Activated naive CD8-positive, alpha-beta T cell (primary cell): ENCODE results near the gene ZC3H18.
A peak's percentile ranks its signal among the peaks of the same experiment; 100 is the strongest.

Source experiments
- H3K27ac Mint-ChIP-seq: one replicate; pipeline ENCODE4 v1.8.0; 2021; ENCODE audit warnings: mixed read lengths
- H3K27me3 Mint-ChIP-seq: one replicate; pipeline ENCODE4 v1.8.0; 2021; ENCODE audit warnings: mixed read lengths
- H3K36me3 Mint-ChIP-seq: one replicate; pipeline ENCODE4 v1.8.0; 2021; ENCODE audit warnings: mixed read lengths
- H3K4me1 Mint-ChIP-seq: one replicate; pipeline ENCODE4 v1.8.0; 2021; ENCODE audit warnings: low read depth, mixed read lengths
- H3K4me3 Mint-ChIP-seq: one replicate; pipeline ENCODE4 v1.8.0; 2021; ENCODE audit warnings: mild to moderate bottlenecking, mixed read lengths
- H3K9me3 Mint-ChIP-seq: one replicate; pipeline ENCODE4 v1.8.0; 2021; ENCODE audit warnings: low read depth, mixed read lengths

The ZC3H18 gene

GRCh38 chr16:88529596-88529995 lies 40.6 kb upstream of the ZC3H18 start:
- peaks cover 2% of the 10 kb centered on the region for H3K4me1 Mint-ChIP-seq
- no peak overlapping the region for H3K27ac Mint-ChIP-seq
- no peaks in the 10 kb centered on the region for H3K9me3 Mint-ChIP-seq
- H3K27me3 Mint-ChIP-seq = no peaks in the 10 kb centered on the region
- H3K36me3 Mint-ChIP-seq = no peaks in the 10 kb centered on the region
- no peak overlapping the region for H3K4me3 Mint-ChIP-seq

GRCh38 chr16:88530051-88530857 lies 39.9 kb upstream of the ZC3H18 start:
- Mint-ChIP-seq H3K4me3 (no peak overlapping the region), H3K36me3 (no peaks in the 10 kb centered on the region), H3K27me3 (no peaks in the 10 kb centered on the region), H3K9me3 (no peaks in the 10 kb centered on the region), H3K27ac (no peak overlapping the region), H3K4me1 (peaks cover 4% of the 10 kb centered on the region)

DNA sequence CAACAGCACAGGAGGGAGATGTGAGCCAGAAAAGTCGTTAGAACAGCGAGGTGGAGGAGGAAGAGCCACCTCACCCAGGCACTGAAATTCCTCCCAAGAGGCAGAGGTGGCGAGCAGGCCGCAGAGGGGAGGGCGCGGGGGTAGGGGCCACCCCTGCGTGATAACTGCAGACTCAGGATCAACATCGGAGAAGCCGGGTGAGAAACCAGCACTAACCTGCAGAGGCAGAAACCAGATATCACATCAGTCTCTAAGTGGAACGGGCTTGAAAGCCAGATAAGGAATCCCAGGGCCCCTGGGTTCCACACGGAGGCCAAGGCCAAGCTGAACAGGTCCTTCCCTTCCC lies 39.4 kb upstream of the ZC3H18 start:
- Mint-ChIP-seq H3K36me3 (no peaks in the 10 kb centered on the region), H3K9me3 (no peaks in the 10 kb centered on the region), H3K27ac (no peak overlapping the region), H3K4me3 (no peak overlapping the region), H3K4me1 (peaks cover 6% of the 10 kb centered on the region), H3K27me3 (no peaks in the 10 kb centered on the region)

DNA sequence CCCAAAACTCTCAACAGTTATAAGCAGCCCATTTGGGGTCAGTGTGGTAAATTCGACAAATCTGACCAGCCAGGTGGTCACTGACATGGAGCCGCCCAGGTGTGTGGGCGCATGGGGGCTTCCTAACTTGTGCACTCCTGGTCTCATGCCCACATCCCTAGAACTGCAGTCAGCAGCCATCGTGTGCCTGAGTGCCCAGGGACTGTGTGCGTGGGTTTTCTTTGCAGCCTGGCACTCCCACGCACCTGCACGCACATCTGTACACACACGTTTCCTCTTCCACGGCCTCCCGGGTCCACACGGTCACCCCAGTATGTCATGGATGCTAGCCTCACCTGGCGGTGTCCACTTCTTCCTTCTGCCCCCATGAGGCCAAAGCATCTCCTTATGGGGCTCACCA lies 38.9 kb upstream of the ZC3H18 start:
- no peaks in the 10 kb centered on the region for H3K27me3 Mint-ChIP-seq

GRCh38 chr16:88531931-88532433 lies 38.2 kb upstream of the ZC3H18 start:
- Mint-ChIP-seq H3K4me1 (peaks cover 8% of the 10 kb centered on the region), H3K9me3 (no peaks in the 10 kb centered on the region), H3K36me3 (no peaks in the 10 kb centered on the region), H3K4me3 (no peak overlapping the region), H3K27me3 (no peaks in the 10 kb centered on the region), H3K27ac (no peak overlapping the region)

More for the DNA sequence above, 38.9 kb upstream of the ZC3H18 start:
- H3K27ac Mint-ChIP-seq = peak overlapping the region; percentile 17
- H3K36me3 Mint-ChIP-seq = no peaks in the 10 kb centered on the region
- no peak overlapping the region for H3K4me3 Mint-ChIP-seq
- H3K4me1 Mint-ChIP-seq = peaks cover 8% of the 10 kb centered on the region
- no peaks in the 10 kb centered on the region for H3K9me3 Mint-ChIP-seq

DNA sequence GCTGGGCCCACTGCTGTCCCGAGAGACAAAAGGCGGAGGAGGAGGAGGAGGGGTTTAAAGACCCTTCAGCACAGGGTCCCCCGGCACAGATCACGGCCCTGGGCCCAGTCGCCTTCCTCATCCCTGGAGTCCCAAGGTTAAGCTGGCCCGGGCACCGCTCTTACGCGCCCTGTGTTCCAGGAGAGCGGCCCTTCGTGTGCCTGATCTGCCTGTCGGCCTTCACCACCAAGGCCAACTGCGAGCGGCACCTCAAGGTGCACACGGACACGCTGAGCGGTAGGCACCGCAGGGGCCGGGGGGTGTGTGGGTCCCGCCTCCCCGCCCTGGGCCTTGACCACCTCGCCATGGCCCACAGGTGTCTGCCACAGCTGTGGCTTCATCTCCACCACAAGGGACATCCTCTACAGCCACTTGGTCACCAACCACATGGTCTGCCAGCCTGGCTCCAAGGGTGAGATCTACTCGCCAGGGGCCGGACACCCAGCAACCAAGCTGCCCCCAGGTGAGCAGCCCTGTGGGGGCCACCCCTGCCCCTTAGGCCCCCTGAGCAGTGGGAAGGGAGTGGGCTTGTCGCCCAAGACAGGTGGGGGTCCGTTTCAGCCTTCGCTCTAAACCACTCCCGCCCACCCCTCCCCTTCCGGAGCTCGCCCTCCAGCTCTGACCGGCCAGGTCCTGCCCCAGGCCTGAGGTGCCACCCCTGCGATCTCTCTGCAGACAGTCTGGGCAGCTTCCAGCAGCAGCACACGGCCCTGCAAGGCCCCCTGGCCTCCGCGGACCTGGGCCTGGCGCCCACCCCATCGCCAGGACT lies 37.6 kb upstream of the ZC3H18 start:
- no peaks in the 10 kb centered on the region for H3K36me3 Mint-ChIP-seq
- no peaks in the 10 kb centered on the region for H3K27me3 Mint-ChIP-seq
- H3K4me1 Mint-ChIP-seq = peaks cover 8% of the 10 kb centered on the region
- no peak overlapping the region for H3K4me3 Mint-ChIP-seq
- no peaks in the 10 kb centered on the region for H3K9me3 Mint-ChIP-seq
- H3K27ac Mint-ChIP-seq = no peak overlapping the region

DNA sequence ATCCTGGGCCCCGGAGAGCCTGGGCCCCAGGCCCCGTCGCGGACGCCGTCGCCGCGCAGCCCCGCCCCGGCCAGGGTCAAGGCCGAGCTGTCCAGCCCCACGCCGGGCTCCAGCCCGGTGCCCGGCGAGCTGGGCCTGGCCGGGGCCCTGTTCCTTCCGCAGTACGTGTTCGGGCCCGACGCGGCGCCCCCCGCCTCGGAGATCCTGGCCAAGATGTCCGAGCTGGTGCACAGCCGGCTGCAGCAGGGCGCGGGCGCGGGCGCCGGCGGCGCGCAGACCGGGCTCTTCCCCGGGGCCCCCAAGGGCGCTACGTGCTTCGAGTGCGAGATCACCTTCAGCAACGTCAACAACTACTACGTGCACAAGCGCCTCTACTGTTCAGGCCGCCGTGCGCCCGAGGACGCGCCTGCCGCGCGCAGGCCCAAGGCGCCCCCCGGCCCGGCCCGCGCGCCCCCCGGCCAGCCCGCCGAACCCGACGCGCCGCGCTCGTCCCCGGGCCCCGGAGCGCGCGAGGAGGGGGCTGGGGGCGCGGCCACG lies 36.8 kb upstream of the ZC3H18 start:
- H3K4me3 Mint-ChIP-seq = no peak overlapping the region
- no peaks in the 10 kb centered on the region for H3K36me3 Mint-ChIP-seq
- H3K27ac Mint-ChIP-seq = no peak overlapping the region
- peaks cover 8% of the 10 kb centered on the region for H3K4me1 Mint-ChIP-seq
- H3K27me3 Mint-ChIP-seq = no peaks in the 10 kb centered on the region
- H3K9me3 Mint-ChIP-seq = no peaks in the 10 kb centered on the region

DNA sequence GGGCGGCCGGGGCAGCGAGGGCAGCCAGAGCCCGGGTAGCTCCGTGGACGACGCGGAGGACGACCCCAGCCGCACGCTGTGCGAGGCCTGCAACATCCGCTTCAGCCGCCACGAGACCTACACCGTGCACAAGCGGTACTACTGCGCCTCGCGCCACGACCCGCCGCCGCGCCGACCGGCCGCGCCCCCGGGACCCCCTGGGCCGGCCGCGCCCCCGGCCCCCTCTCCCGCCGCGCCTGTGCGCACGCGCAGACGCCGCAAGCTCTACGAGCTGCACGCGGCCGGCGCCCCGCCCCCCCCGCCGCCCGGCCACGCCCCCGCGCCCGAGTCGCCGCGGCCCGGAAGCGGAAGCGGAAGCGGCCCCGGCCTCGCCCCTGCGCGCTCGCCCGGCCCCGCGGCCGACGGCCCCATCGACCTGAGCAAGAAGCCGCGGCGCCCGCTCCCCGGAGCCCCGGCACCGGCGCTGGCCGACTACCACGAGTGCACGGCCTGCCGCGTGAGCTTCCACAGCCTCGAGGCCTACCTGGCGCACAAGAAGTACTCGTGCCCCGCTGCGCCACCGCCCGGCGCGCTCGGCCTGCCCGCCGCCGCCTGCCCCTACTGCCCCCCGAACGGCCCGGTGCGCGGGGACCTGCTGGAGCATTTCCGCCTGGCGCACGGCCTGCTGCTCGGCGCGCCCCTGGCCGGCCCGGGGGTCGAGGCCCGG lies 36.1 kb upstream of the ZC3H18 start:
- Mint-ChIP-seq H3K9me3 (no peaks in the 10 kb centered on the region), H3K27ac (no peak overlapping the region), H3K27me3 (no peaks in the 10 kb centered on the region), H3K36me3 (no peaks in the 10 kb centered on the region), H3K4me3 (no peak overlapping the region), H3K4me1 (peaks cover 8% of the 10 kb centered on the region)

DNA sequence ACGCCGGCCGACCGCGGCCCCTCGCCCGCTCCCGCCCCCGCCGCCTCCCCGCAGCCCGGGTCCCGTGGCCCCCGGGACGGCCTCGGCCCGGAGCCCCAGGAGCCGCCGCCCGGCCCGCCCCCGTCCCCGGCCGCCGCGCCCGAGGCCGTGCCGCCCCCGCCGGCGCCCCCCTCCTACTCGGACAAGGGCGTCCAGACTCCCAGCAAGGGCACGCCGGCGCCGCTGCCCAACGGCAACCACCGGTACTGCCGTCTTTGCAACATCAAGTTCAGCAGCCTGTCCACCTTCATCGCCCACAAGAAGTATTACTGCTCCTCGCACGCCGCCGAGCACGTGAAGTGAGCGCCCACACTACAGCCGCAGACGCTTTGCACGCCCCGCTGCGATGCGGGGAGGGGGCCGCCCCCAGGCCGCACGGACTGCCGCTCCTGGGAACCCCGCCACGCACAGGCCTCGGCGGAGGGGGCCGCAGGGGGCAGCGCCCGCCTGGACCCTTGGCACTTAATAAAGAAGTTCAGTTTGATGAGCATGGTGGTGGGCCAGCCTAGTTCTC lies 35.5 kb upstream of the ZC3H18 start:
- Mint-ChIP-seq H3K9me3 (no peaks in the 10 kb centered on the region), H3K4me1 (peaks cover 8% of the 10 kb centered on the region)

DNA sequence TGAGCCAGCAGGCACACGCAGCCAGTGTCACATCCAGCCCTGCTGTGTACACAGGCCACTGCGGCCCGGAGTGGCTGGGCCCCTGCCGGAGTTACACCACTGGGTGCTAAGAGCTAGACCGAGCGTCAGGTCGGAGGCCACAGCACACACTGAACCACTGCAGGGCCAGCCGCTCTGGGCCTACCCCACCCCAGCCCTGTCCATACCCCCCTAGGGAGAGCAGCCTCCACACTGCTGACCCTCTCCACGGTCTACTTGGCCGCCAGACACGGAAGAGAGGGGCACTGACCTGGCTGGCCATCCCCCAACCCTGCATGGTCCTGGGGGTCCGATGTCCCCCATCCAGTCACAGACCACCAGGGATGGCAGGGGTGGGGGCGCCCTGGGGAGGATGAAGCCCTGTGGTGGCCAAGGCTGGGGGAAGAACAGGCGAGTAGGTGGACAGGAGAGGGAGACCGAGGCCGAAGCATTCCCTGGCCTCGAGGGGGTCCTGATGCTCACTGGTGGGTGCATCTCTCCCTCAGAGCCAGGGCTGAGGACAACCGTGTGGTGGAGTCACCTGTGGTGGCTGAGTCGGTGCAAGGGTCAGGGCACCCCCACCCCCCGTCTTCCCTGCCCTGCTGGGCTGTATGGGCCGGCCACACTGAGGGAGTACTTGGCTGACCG lies 34.9 kb upstream of the ZC3H18 start:
- H3K4me3 Mint-ChIP-seq = peak overlapping the region; percentile 86
- peaks cover 8% of the 10 kb centered on the region for H3K4me1 Mint-ChIP-seq
- no peaks in the 10 kb centered on the region for H3K9me3 Mint-ChIP-seq
- no peaks in the 10 kb centered on the region for H3K36me3 Mint-ChIP-seq
- no peaks in the 10 kb centered on the region for H3K27me3 Mint-ChIP-seq
- peak overlapping the region; percentile 89 for H3K27ac Mint-ChIP-seq

More for the DNA sequence above, 35.5 kb upstream of the ZC3H18 start:
- Mint-ChIP-seq H3K27ac (peak overlapping the region; percentile 50), H3K4me3 (peak overlapping the region; percentile 86), H3K27me3 (no peaks in the 10 kb centered on the region), H3K36me3 (no peaks in the 10 kb centered on the region)

GRCh38 chr16:88535857-88536222 lies 34.4 kb upstream of the ZC3H18 start:
- Mint-ChIP-seq H3K27ac (peak overlapping the region; percentile 89), H3K9me3 (no peaks in the 10 kb centered on the region), H3K36me3 (no peaks in the 10 kb centered on the region), H3K4me3 (peak overlapping the region; percentile 86), H3K27me3 (no peaks in the 10 kb centered on the region), H3K4me1 (peaks cover 8% of the 10 kb centered on the region)

DNA sequence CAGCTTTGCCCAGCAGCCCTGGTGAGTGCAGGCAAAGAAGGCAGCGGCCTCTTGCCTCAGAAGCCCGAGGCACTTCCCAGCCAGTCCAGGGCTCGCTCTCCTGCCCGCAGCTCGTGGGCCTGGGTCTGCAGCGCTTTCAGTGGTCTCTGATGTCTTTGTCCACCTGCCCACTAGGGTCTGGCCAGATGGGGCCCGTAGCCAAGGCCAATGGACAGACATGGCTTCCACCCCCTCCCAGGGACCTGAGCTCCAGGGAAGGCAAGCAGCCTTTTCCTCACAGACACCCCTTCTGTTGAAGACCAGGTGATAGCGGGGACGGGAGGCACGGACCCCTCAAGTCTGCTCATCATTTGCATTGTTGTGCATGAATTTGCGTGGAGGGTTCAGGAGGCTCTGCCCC lies 33.7 kb upstream of the ZC3H18 start:
- peak overlapping the region; percentile 86 for H3K4me3 Mint-ChIP-seq
- no peaks in the 10 kb centered on the region for H3K27me3 Mint-ChIP-seq
- no peak overlapping the region for H3K27ac Mint-ChIP-seq
- peaks cover 8% of the 10 kb centered on the region for H3K4me1 Mint-ChIP-seq
- no peaks in the 10 kb centered on the region for H3K9me3 Mint-ChIP-seq
- no peaks in the 10 kb centered on the region for H3K36me3 Mint-ChIP-seq

DNA sequence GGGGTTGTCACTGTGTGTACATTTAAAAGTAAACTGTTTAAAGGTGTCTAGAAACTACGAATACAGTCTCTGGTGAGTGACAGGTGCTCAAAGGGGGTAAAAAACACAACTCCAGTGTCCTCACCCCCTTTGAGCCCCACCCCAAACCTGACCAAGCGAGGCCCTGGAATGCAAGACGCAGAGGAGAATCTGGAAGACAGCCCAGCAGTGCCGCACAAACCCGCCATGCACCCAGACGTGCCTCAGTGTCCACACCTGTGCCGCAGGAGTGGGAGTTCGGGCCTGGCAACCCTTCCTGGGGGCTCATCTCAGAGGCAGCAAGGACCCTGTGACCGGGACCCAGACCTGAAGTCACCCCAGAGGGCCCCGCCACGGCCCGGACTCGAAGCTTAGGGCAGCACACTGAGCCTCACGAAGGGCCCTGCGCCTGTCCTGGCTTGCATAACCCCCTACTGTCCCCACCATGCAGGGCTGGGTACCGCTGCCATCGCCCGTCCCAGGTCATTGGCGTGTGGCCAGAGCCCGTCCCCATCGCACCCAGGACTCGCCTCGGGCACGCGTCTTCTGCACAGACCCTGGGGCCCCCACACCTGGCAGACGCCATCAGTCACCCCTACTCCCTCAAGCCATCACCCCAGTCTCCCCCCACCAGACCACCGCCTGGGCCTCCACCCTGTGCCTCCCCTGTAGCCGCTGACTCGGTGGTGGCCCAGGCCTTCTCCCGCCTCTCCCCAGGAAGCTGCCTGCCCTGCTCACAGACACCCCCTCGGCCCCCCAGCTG lies 33.0 kb upstream of the ZC3H18 start:
- no peaks in the 10 kb centered on the region for H3K27me3 Mint-ChIP-seq
- H3K4me3 Mint-ChIP-seq = no peak overlapping the region
- H3K27ac Mint-ChIP-seq = no peak overlapping the region
- H3K9me3 Mint-ChIP-seq = no peaks in the 10 kb centered on the region
- H3K4me1 Mint-ChIP-seq = peaks cover 8% of the 10 kb centered on the region
- H3K36me3 Mint-ChIP-seq = no peaks in the 10 kb centered on the region
